NCI-H1694 treated with DMSO at 0.1 percent for 48 hours (cell line): ENCODE measurements around the gene MANEA.
A peak's percentile ranks its signal among the peaks of the same experiment; 100 is the strongest.
"Not testable (repeated sequence)": the region's sequence is repeated elsewhere in the genome, so short reads cannot be mapped to it uniquely, and the experiment has no call there.

Experiments used
- DNase-seq: peaks from one replicate; lab custom pipeline; 2025; lab: John Stamatoyannopoulos, UW

The MANEA gene, protein sequence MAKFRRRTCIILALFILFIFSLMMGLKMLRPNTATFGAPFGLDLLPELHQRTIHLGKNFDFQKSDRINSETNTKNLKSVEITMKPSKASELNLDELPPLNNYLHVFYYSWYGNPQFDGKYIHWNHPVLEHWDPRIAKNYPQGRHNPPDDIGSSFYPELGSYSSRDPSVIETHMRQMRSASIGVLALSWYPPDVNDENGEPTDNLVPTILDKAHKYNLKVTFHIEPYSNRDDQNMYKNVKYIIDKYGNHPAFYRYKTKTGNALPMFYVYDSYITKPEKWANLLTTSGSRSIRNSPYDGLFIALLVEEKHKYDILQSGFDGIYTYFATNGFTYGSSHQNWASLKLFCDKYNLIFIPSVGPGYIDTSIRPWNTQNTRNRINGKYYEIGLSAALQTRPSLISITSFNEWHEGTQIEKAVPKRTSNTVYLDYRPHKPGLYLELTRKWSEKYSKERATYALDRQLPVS

GRCh38 chr6:95577304-95578105, at the start of gene MANEA:
TSS of gene MANEA (plus strand) at chr6:95577535. CDS start at chr6:95586440, 8,905 bp downstream.
- peak; percentile 76 for DNase-seq

DNA sequence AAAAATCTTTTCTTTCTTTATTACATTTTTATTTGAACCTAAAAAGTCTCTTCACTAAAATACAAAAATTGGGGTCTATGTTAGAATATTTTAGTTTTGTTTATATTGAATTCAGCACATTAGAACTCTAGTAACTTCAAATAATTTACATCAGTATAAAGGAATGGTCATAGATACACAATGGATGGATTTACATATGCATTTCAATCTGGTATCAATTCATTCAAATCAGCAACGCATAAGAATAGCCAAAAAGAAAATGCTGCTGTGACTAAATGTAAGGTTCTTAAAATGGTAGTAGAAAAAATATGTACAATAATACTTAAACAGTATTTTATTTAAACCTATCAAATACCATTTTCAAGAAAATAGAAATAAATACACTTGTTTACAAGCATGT, 47.6 kb upstream of the MANEA start:
- no peak for DNase-seq

GRCh38 chr6:95530176-95530819, 47.0 kb upstream of the MANEA start:
- DNase-seq, result no peak

- no peak for DNase-seq
These were observed 33.5 kb upstream of the MANEA start for GRCh38 chr6:95543798-95544197.

DNA sequence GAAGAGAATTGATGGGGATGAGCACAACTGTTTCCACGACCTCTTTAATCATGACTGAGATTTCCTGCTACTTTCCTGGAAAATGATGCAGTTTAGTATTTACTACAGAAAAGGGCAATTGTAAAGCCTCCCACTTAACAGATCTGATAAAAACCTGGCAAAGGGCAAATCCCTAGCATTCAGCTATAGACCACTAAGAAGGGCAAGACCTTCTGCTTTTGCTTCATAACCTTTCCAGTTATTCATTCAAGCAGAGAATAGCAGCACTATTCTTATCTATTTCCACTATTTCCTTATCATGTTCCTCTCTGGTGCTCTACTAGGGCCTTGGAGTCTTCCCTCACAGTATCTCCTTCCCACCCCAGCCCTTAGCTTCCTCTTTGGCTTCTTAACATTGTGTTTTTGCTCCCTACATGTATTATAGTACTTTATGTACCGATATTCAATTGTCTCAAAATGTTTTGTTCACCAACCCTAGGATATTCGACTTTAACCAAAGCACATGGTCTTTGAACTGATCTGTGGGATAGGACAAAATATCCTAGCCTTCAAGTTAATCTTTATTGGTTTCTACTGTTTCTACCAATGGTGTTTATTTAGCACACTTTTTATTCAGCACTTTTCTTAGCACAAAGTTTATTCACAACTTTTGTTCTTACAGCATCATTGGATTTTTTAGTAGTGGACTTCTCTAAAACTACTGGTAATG, 32.7 kb upstream of the MANEA start:
- no peak for DNase-seq

- DNase-seq, result no peak
These were observed 32.1 kb upstream of the MANEA start for GRCh38 chr6:95545226-95545625.

- no peak for DNase-seq
These were observed 31.6 kb upstream of the MANEA start for GRCh38 chr6:95545686-95546085.

GRCh38 chr6:95546148-95546547, 31.2 kb upstream of the MANEA start:
- no peak for DNase-seq

DNA sequence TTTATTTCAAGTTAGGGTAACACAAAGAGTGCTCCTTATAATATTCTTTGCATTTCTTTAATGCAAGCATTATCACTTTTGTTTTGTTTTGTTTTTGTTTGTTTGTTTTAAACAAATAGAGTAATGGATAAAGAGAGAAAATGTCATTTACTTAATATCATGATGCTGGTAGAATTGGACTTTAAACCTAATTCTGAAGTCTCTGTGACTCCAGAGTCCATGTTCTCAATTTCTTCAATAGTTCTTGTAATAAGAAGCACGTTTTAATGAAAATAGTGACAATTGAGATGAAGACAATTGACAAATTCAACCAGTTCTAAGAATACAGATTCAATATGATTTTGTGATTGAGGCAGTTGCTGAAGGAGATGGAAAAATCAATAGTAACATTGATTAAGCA, 30.3 kb upstream of the MANEA start:
- no peak for DNase-seq

DNA sequence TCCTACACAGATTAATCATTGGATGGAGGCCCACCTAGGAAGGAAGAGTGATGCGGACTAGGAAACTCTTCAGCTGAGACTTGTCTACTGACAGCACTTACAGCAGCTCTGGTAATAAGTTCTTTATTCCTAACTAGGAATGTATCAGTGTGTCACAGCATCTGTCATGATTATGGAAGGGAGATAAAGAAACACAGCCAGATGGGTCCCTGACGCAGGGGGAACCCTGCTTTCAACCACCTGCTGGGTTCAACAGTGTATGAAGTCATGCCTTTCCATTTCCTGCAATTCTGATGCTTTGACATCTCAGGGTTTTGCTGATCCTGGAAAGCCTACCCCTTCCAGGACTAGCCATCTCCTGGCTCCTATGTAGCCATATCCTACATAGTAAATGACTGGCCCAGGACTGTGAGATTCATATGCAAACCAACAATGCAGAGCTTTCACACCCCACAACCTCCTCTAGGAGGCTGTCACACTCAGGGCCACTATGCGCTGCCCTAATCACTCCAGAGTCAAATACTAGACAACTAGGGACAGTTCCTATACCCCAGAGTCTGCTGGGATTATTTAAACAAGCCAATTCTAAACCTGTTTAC, 29.0 kb upstream of the MANEA start:
- DNase-seq, result peak; percentile 46

DNA sequence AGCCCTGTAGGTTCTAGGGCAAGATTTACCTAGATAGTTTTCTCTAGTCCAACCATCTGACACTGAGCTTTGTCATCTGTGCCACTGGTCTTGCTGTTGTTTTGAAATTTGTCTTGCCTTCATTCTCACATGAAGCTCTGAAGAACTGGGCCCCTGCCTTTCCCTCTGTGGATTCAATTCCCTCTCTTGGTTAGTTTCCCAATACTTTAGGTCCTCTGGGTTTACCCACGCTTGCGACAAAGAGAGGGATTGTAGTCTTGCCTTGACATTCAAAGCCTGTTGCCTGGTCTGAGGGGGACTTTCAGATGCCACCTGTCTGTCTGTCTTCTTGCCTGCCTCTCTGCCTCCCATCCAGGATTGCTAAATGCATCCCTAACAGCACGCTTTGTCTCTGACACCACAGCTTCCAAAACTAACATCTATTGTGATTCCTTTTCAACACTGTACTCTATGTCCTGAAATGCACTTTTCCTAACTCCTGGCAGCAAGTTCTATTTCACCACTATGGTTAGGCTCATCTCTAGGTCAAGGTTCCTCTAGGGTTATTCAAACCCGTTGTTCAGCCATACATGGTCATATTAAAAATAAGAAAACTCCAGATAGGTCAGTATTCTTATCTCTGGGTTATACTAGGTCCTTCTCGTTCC, 25.5 kb upstream of the MANEA start:
- no peak for DNase-seq

DNA sequence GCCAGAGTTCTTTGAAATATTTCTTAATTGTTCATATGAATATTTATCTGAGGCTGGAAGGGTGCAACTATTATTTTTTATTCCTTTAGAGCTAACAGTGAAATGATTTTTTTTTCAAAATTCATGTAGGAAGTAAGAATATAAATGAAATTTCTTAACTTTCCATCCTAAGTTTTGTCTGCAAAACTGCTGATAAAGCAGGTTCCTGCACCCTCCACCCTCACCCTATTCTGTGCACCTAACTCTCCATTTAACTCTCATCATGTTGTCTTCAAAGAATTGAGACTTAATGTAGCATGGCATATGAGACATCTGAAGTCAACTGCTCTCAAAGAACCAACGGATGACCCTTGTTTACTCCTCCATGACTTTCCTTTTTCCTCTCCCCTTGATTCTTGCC, 23.5 kb upstream of the MANEA start:
- no peak for DNase-seq

DNA sequence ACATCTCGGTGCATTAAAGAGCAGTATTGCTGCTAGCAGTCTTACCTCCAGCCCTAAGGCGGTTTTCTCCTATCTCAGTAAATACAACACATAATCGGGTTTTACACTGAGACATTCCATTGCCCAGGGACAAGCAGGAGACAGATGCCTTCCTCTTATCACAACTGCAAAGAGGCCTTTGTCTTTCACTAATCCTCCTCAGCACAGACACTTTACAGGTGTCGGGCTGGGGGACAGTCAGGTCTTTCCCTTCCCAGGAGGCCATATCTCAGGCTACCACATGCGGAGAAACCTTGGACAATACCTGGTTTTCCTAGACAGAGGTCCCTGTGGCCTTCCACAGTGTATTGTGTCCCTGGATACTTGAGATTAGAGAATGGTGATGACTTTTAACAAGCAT, 16.4 kb upstream of the MANEA start:
- not testable (repeated sequence) for DNase-seq

- DNase-seq, result no peak
These were observed 7.8 kb upstream of the MANEA start for GRCh38 chr6:95569560-95569959.

GRCh38 chr6:95572098-95572497, 5.2 kb upstream of the MANEA start:
- DNase-seq, result no peak

GRCh38 chr6:95574811-95575210, 2.5 kb upstream of the MANEA start:
- no peak for DNase-seq

DNA sequence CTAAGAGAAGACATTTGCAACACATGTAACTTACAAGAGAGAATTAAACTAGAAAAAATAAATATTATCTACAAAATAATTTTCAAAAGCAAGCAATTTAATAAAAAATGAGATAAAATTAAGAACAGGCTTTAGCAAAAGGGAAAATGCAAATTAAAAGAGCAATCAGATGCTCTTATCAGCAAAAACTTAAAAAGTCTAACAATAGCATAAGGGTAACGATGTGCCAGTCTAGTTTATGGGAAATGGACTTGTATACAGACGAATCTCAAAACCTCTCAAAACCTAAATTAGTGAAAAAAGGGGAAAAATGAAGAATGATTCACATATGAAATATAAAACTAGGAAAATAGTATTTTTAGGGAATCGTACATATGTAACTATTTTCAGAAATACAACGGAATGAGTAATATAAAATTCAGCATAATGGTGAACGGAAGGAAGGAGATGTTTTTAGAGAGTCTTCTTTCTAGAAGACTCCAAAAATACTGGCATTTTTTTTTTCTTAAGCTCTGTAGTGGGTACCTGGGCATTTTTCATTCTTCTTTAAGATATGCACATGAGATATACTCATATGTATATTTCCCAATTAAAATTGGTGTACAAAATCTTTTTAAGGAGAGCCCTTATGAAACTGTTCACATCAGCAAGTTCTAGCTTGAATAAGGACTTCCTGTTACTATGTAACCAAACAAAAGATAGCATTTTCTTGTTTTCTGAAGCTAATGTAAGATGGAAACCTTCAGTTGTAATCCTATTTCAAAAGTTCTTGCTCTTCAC, 927 bp upstream of the MANEA start:
- no peak for DNase-seq

DNA sequence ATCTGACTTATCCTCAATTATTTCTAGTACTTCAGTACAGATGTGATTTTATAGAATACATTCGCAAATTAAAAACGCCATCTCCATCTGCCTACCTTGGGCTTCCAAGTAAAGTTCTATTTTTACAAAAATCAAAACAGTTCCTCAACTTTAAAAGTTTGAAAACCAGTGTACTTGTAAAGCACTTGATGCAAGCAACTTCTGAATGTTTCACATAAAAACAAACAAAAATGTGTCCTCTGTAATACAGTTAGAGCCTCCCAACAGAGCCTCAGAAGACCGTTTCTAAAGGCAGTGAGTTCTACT, 384 bp upstream of the MANEA start:
- DNase-seq, result no peak

DNA sequence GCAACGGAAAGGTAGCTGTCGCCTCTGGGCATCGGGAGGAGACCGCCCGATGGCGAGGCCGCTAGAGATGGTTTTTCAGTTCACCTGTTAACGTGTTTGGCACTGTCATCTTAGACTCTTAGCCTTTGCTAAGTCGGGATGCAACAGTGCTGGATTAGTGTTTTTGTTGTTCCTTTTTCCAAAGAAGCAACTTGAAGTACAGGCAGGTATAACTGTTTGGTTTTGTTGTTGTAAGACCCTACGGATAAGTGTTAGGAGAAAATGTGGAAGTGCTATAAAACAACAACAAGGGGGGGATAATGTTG, 723 bp downstream of the MANEA start:
- peak; percentile 14 for DNase-seq

DNA sequence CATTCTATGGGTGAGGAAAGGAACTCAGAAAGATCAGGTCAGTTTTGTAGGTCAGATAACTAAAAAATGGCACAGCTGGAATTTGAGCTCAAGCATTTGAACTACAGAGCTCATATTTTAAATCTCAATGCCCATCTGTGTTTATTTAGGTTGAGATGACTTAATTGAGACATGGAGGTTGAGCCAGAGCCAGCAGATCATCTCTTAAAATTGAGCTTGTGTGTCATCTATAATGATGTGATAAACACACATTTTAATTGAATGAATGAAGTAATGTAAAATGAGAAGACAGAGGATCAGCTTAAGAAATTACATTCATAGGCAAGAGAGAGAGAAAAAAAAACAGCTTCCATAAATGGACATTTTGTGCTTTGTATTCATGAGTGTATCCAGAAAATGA, 3.7 kb downstream of the MANEA start:
- DNase-seq, result peak; percentile 5

- DNase-seq, result not testable (repeated sequence)
These were observed 6.9 kb downstream of the MANEA start for GRCh38 chr6:95584226-95584625.
